Stimulated activated CD4-positive, alpha-beta T cell treated with anti-CD3 and anti-CD28 coated beads, Interleukin-15, amount 100 ng/mL, for 24 hours (primary cell): ENCODE measurements around the gene MPRIP.
"Not testable (repeated sequence)": the region's sequence is repeated elsewhere in the genome, so short reads cannot be mapped to it uniquely, and the experiment has no call there.

ENCODE experiments used
- DNase-seq: peaks from one replicate; pipeline ENCODE4 v3.0.0-alpha.2; 2020

Gene MPRIP

DNA sequence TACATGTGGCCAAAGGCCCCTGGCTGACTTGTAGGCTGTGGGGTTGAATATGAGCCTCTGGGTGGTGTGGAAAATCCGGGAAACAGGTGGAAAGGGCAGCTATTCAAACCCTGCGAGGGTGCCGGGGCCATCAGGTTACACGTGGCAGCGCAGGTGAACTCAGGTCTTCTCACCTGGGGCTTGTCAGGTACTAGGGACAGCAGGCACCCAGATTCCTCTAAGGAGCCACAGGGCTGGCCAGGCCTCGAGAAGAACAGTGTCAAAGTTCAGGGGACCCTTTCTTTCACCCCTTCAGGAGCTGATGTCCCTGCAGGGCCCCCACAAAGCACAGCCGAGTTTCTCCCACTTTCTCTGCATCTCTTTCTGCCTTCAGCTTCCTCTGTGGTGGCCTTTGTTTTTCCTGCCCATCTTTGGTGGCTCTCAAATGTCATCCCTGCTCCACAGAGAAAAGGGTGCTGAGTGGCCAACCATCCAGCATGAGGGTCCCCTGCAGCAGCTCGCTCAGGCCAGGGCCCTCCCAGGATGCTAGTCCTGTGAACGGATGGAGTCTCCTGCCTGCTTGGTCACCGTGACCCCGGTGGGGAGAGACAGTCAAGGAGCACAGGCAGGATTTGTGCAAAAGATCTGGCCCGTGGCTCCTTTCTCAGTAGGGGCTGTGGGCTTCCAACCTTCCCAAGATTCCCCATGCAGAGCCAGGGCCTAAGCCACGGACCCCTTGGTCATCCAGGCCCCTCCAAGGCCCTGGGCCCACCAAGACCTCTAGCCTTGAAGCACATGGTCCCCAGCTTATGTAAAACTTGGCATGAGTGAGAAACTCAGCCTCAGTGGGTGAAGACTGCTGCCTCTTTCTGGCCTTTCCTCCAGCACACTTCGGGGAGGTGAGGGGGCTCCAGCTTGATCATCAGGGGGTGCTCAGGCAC, 28.2 kb upstream of the MPRIP start:
- not testable (repeated sequence) for DNase-seq

DNA sequence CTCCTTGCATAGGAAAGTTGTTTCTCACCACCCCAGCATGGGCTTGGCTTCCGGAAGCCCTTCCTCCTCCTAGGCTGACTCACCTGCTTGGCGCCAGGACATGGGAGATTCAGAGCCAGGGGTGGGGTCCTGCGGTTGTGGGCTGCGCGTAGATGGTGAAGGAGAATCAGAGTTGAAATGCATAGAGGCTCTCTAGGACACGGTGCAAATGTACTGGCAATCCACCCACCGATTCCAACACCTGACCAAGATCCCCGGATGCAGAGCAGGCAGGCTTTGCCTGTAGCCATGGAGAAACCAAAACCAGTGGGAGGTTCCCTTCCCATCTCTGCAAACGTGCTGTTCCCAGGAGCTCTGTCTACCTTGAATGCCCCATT, 27.5 kb upstream of the MPRIP start:
- not testable (repeated sequence) for DNase-seq

DNA sequence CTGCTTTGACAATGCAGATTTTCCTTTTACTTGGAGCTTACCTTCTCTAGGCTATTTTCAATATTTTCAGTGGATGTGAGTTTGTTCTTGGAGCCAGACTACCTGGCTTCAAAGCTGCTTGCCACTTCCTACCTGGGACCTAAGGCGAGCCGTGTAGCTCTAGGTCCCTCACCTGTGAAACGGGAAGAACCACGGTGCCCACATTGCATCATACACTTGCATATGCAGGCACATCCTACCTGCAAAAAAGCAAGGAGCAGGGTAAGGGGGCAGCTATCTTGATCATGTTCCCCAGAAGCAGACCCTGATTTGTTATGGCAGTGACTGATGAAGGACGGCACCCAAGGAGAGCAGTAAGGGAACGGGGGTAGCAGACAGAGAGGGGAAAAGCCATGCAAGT, 27.0 kb upstream of the MPRIP start:
- no peak for DNase-seq

DNA sequence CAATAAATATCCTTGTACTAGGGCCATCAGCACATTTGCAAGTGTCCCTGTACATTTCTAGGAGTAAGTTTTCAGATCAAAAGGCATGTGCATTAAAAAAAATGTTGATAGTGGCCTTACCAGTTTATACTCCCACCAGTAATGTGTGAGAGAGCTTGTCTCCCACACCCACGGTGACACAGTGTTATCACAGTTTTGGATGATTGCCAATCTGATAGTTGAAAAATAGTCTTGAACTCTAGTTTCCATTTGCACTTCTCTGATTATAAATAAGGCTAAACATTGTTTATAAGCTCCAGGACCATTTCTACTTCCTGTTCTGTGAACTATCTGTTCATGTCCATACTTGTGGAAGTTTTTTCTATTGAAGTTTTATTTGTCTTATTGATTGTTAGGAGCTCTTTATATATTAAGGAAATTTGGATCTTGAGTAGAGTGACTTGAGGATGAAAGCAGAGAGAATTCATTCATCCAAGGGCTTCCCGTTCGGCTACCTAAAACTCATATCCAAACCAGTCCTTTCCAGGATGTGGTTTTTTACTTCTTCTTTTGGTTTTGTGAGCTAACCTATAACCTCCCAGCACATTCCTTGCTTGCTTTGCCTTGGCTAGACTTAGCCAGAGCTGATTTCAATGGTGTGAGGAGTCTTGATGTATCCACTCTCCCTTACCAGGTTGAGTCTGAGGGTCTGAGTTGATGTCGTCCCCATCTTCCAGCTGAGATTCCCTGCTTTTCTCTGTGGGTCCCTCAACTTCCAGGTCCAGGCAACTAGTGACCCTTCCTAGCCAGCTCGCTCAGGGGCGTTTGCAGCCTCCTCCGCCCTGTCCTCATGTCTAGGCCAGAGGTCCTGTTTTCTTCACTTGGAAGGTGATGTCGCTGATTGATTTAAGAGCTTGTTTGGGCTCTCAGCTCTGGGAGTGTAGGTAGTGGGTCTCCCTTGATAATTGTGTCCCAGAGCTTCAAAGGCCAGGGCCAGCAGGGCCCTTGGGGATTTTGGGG, 25.8 kb upstream of the MPRIP start:
- DNase-seq = peak; percentile 17

DNA sequence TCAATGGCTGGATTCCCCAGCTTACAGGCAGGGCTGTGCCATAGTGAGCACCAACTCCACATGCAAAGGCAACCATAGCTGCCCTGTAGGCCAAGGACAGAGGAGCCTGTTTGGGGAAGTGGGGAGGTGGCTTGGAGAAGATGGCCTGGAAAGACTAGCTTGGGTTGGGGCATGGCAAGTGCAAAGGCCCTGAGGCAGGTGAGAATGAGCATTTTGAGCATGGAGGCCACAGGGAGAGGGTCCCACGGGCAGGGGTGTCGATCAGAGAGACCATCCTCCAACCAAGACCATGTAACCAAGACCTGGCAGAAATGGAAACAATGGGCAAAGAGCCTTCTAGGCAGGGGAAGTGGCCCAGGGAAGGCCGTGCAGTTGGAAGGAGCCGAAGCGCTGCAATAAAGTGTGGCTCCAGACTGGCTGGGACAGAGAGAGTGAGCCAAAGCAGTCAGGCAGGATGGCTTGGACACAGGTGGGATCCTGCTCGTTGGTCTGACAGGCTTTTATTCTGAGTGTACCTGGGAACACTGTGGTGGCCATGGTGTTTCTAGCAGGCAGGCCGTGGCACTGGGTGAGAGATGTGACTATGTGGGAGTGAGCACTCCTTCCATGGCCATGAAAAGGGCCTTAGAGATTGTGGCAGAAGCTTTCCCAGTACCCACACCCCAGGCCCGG, 24.8 kb upstream of the MPRIP start:
- no peak for DNase-seq

DNA sequence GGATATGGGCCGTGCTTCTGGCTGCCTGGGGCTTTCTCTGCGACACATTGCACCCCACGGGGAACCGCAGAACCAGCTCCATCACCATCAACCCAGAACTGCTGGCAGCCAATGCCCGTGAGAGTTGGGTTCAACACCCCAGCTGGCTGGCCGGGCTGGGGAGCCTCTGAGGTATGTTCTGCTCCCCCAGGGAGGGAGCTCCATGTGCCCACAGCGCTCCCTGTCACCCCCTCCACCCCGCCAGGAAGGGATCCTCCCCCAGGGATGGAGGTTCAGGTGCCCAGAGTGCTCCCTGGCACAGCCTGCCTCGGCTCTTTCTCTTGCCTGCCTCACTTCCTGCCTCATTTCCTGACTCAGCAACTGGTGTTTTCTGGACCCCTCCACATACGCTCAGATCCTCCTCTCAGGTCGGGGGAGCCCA, 24.2 kb upstream of the MPRIP start:
- no peak for DNase-seq

DNA sequence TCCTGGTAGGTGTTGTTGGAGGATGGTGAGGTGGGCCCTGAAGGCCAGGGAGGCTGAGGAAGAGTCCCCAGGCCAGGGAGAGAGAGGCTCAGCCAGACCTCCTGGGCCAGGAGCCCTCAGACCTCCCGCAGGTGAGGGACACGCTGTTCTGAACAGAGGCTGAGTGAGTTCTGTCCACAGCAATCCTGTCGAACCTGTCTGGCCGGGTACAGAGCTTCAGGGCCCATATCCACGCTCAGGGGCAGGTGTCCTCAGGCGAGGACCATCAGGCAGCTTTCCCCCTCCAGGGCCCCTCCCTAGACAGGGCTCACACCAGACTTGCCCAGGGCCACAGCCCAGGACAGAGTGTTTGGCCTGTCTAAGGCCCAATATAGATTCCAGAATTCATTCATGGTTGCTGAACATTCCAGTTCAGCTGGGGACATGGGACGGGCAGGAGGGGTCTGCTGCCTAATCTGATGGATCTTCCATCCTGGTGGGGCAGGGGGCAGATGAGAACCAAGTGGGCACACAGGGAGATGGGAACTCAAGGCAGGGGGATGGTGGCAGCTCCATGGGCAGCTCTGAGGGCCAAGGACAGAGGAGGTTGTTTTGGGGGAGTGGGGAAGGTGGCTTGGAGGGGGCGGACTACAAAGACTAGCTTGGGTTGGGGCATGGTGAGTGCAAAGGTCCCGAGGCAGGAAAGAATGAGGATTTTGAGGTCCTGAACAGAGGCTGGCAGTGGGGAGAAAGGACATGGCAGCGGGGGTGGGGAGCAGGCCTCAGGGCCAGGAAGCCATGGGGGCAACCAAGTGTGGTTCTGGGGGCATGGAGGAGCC, 23.4 kb upstream of the MPRIP start:
- no peak for DNase-seq

DNA sequence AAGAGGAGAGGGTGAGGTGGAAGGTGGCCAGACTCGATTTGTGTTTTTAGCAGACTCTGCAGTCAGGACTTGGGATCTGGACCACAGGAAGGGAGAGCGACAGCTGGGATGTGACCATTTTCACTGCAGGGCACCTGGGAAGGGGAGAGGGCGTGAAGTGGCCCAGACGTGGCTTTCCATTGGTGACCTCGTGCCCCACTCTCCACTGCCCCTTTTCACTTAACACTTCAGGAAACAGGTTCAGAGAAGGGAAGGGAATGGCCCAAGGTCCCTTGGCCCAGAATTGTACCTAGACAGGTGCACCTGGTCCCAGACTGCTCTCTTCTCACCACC, 22.9 kb upstream of the MPRIP start:
- no peak for DNase-seq

DNA sequence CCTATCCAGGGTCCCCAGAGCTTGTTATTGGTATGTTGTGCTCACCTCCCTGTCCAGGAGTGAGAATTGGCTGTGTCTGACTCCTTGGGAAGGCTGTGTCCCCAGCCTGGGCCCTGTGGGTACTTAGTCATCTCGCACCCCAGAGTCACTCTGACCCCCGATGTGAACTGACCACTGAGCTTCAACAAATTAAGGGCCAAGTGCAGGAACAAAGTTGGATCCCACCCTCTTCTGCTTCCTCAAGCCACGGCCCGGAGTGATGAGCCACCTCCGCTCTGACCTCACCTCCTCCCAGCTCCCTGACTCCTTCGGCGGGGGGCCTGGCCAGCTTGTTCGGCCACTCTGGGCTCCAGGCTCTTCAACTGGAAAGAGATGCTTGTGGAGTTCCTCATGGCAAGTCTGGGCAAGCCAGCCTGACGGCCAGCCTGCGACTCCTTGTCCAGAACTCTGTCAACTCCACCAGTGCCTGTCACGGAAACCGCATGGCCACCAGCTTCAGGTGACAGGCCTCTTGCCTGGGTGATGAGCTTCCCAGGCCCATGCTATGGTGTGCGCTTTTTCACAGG, 22.3 kb upstream of the MPRIP start:
- DNase-seq = no peak

DNA sequence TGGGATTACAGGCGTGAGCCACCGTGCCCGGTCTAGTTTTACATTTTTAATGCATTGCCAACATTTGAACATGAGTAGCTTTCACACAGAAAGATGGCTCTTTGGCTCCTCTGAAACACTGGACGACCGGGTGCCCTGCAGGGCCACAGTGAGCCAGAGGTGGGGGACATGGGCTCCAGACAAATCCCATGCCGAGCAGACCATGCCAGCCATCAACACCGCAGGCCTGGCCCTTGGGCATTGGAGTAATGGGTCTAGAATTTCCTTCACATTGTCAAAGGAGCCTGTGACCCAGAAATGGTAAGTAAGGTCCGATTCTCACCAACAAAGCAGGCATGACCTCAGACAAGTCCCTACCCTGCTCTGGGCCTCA, 21.4 kb upstream of the MPRIP start:
- DNase-seq = no peak

DNA sequence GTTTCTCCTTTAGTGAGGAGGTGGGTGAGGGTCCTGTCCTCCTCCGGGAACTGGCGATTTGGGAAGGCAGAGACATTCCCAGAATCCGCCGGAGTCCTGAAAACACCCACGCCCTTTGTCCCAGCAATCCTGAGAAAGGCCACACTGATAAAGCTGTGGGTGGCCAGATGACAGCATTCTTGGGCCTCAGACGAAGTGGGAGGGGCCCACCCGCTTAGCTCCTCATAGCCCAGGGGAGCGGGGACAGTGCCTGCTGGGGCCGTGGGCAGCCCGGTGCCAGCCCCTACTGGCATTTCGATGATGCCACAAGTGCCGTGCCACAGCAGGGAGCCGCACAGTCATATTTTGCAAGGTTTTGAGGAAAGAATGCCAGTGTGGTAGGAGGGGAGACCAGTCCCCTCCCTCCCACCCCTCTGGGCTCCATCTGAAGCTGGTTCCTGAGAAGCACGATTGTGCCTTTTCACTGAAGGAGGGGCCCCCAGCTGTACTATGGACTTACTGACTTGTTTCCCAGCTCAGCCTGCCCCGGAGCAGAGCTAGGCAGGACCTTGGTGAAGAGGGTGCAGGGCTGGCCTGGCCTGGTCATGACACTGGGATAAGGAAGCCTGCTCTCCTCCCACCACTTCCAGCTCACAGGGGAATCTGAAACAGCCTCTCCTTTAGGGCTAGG, 20.9 kb upstream of the MPRIP start:
- DNase-seq = no peak

DNA sequence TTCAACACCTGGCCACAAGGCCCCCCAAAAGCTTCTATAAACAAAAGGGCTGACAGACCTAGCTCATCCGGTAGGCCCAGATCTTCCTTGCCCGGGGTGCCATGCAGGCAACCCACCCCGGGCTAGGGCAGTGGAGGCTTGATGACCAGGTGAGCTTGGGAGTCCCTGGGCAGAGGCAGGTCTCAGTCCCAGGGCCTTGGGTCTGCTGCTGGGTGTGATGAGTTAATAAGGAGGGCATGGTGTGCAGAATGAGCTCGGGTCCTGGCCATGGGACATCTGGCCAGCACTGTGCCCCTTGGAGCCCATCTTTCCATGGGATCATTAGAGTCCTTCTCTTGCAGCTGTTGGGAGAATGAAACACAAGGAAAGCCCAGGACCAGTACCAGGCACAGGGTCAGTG, 20.2 kb upstream of the MPRIP start:
- no peak for DNase-seq

DNA sequence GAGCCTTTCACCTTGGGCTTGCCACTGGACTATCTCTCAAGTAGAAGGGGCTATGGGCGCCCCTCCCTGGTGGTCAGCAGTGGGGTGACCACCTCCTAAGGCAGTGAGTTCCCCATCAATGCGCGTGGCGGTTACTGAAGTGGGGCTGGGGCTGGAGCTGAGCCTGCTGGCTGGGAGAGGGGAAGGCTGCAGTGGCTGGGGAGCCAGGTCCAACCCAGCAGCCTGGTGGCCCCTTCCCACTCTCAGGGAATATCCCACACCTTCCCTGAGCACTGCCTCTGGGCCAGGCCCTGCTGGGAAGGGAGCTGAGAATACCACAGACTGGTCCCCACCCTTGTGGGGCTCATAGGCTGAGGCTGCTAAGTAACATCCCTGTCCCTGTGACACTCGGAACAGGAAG, 19.8 kb upstream of the MPRIP start:
- DNase-seq = no peak

DNA sequence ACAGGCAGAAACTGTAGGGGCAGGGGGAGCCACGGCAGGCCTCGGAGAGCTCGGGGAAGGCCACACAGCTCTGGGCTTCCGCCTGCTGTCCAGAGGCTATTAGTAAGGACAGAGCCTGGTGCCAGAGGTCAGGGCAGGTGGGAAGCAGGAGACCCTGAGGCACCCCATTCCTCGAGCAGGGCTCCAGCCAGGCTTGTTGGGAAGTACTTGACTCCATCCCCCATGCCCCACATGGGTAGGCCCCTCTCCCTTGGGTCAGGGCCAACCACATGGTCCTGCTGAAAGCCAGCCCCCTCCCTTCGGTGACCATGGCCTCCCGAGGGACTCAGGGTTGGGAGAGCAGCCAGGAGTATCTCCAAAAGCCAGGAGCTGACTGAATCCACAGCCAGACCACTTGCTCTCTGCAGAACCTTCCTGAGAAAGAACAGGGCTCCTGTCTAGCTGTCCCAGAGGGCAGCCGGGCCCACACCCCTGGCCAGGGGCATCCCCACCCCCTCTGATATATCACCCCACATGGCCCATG, 17.4 kb upstream of the MPRIP start:
- DNase-seq = no peak

DNA sequence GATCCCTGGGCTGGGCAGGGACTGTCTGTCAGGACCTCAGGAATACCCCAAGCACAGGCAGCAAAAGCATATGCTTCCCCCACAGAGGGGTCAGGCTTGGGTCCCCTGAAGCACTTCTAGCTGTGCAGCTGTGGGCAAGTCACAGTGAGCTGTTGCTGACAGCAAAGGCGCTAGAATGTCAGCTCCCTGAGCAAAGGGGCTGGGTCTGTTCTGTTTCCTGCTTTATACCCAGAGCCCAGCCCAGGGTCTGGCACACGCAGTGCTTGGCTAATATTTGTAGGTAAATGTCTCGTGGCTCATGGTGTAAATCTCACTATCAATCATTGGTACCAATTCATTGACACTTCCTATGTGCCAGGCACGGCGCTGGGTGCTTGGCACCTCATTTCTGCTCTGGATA, 16.6 kb upstream of the MPRIP start:
- no peak for DNase-seq

DNA sequence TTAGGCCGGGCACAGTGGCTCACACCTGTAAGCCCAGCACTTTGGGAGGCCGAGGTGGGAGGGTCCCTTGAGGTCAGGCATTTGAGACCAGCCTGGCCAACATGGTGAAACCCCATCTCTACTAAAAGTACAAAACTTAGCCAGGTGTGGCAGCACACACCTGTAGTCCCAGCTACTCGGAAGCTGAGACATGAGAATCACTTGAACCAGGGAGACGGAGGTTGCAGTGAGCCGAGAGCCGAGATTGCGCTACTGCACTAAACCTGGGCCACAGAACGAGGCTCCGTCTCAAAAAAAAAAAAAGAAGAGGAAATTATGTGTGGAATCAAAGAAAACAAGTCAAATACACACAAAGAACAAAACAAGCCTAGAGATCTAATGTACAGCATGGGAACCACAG, 16.1 kb upstream of the MPRIP start:
- DNase-seq = no peak

DNA sequence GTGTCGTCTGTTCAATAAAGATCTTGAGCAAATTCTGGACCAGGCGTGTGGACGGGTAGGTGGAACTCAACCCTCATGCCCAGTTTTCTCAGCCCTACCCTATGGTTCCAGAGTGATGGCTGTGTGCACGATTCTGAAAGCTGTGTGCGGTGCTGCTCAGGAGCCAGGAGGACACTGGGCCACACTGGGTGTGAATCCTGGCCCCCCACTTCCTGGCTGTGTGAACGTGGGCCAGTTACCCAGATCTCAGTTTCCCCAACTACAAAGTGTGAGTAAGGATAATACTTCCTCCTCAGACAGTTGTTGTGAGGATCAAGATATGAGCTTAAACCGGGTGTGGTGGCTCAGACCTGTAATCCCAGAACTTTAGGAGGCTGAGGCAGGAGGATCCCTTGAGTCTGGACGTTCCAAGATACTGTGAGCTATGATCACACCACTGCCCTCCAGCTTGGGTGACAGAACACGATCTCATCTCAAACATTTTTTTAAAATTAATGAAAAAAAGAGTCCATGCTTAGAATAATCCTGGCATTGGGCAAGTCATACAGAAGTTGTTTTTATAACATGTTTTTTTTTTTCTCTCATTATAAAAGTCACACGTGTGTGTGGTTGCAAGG, 14.7 kb upstream of the MPRIP start:
- no peak for DNase-seq

DNA sequence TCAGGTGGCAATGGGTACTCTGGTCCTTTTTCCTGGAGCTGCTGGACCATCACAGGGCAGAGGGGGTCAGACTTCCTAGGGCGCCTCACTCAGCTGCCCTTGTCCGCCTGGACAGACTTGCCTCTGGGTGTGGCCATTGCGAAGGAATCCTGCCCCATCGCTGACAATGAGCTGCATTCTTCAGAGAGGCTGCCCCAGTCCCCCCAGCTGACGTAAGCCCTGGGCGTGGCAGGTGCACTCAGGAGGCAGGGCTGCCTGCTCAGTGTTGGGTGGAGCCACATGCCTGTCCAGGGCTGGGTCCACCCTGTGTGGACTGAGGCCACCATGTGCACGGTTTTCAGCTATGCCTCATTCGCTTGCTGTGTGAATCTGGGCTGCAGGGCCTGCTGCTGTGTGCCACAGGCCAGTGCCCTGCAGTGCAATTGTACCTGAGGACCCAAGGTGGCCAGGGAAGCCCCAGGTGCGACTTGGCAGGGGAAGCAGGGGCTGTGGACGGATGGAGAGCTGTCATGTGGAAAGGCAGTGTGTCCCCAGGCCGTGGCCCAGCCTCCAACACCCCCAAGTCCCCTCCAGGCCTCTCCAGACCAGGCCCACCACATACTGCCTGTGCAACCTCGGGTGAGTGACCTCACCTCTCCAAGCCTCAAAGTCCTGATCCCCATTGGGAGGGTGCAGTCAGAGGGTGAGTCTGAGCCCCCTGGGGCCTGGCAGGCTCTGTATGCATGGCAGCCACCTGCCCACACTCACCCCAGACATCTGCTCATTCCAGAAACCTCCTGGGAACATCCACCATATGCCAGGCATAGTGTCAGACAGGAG, 14.0 kb upstream of the MPRIP start:
- no peak for DNase-seq

DNA sequence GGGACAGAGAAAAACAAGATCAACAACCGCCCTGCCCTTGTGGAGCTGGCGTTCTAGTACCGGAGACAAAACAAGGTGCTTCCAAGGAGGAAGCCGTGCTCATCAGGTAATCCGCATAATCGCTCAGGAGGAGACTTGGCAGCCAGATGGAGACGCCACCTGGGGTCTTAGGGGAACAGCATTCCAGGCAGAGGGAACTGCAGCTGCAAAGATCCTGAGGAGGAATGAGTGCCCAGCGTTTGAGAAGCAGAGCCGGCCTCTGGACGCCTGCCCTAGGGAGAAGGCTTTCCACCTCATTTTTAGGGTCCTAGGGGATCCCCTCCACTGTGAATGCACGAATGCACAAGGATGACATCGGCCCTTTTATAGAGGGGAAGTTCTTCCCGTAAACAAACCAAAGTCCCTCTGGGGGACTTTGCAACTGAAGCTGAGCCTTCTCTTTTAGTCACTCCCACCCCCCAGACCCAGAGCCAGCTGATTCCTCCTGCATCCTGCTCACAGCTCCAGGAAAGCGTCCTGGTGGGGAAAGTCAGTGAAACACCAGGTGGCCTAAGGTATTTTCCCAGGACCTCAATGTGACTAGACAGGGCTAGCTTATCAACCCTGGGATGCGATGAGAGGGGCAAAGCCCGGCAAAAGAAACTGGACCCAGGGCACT, 13.2 kb upstream of the MPRIP start:
- no peak for DNase-seq
